ENCODE results near the gene ARF4. TPM values are rescaled to one million over a fixed set of nuclear protein-coding genes. Genes with fewer than 3 reads are reported as not detected.

The ARF4 gene
- polyA plus RNA-seq, 1 donor, result 240 TPM

Other genes with a start within 250 kb of the ARF4 start
- gene DNAH12, start 53.0 kb downstream of the ARF4 start, polyA plus RNA-seq (ENCODE audit: insufficient read length), result 3.0 TPM
- 14.3 TPM for gene PDE12, start 41.1 kb downstream of the ARF4 start, polyA plus RNA-seq (ENCODE audit: insufficient read length)
- gene DENND6A, start 95.7 kb upstream of the ARF4 start, polyA plus RNA-seq (ENCODE audit: insufficient read length), result 41.0 TPM
- 59.4 TPM for gene SLMAP, start 159.0 kb upstream of the ARF4 start, polyA plus RNA-seq (ENCODE audit: insufficient read length)